ENCODE measurements around the gene L3HYPDH.

L3HYPDH gene

GRCh38 chr14:59435101-59435500, 49.1 kb downstream of the L3HYPDH start:
- H3K9ac ChIP-seq = no peak overlapping the region
- TF ChIP-seq, protein P1, sequence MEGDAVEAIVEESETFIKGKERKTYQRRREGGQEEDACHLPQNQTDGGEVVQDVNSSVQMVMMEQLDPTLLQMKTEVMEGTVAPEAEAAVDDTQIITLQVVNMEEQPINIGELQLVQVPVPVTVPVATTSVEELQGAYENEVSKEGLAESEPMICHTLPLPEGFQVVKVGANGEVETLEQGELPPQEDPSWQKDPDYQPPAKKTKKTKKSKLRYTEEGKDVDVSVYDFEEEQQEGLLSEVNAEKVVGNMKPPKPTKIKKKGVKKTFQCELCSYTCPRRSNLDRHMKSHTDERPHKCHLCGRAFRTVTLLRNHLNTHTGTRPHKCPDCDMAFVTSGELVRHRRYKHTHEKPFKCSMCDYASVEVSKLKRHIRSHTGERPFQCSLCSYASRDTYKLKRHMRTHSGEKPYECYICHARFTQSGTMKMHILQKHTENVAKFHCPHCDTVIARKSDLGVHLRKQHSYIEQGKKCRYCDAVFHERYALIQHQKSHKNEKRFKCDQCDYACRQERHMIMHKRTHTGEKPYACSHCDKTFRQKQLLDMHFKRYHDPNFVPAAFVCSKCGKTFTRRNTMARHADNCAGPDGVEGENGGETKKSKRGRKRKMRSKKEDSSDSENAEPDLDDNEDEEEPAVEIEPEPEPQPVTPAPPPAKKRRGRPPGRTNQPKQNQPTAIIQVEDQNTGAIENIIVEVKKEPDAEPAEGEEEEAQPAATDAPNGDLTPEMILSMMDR (conservative IDR thresholded peaks at IDR 0.05; ENCODE audit: low read depth, low read length) = no peak
- no peaks in the 10 kb centered on the region for H3K27me3 ChIP-seq (ENCODE audit: insufficient read depth, low read depth)
- no peak overlapping the region for H3K4me2 ChIP-seq
- no peak overlapping the region for H3K4me3 ChIP-seq (IDR thresholded peaks at IDR 0.05; ENCODE audit: insufficient read depth, low read depth, low read length)
- H3K27ac ChIP-seq = no peak overlapping the region
- H4K20me1 ChIP-seq (ENCODE audit: insufficient read depth) = no peaks in the 10 kb centered on the region
- H3K79me2 ChIP-seq (ENCODE audit: insufficient read depth, low read depth) = no peaks in the 10 kb centered on the region
- no peak overlapping the region for H2AFZ ChIP-seq (ENCODE audit: low read depth)
- H3K36me3 ChIP-seq (ENCODE audit: insufficient read depth) = no peaks in the 10 kb centered on the region
- H3K4me1 ChIP-seq (ENCODE audit: low read depth, poor library complexity, severe bottlenecking) = no peaks in the 10 kb centered on the region

GRCh38 chr14:59429790-59430189, 54.4 kb downstream of the L3HYPDH start:
- H3K4me2 ChIP-seq = no peak overlapping the region
- no peaks in the 10 kb centered on the region for H3K79me2 ChIP-seq (ENCODE audit: insufficient read depth, low read depth)
- no peak overlapping the region for H3K27ac ChIP-seq
- H4K20me1 ChIP-seq (ENCODE audit: insufficient read depth) = no peaks in the 10 kb centered on the region
- TF ChIP-seq, protein P1 (conservative IDR thresholded peaks at IDR 0.05; ENCODE audit: low read depth, low read length) = no peak
- H2AFZ ChIP-seq (ENCODE audit: low read depth) = no peak overlapping the region
- no peaks in the 10 kb centered on the region for H3K36me3 ChIP-seq (ENCODE audit: insufficient read depth)
- H3K4me3 ChIP-seq (IDR thresholded peaks at IDR 0.05; ENCODE audit: insufficient read depth, low read depth, low read length) = no peak overlapping the region
- H3K4me1 ChIP-seq (ENCODE audit: low read depth, poor library complexity, severe bottlenecking) = no peaks in the 10 kb centered on the region
- no peaks in the 10 kb centered on the region for H3K27me3 ChIP-seq (ENCODE audit: insufficient read depth, low read depth)
- no peak overlapping the region for H3K9ac ChIP-seq

DNA sequence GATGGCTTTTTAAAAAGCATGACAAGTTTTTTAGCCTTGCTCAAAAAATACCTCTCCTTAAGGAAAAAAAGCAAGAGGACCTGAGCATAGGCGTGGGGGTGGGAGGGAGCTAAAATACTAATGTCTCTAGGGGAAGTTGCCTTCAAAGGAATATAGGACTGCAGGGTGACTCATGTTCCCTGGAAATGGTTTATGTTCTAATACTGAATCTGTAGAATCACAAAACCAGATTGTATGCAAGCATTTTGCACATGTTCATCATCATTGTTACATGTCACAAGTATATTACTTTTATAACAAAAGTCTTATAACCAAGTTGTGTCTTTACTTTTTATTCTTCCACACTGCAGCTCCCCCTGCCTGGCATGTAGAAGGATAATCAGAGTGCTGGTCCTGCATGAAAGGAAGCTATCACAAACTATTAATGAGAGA, 55.6 kb downstream of the L3HYPDH start:
- H2AFZ ChIP-seq (ENCODE audit: low read depth) = no peak overlapping the region
- H3K79me2 ChIP-seq (ENCODE audit: insufficient read depth, low read depth) = no peaks in the 10 kb centered on the region
- H3K4me3 ChIP-seq (IDR thresholded peaks at IDR 0.05; ENCODE audit: insufficient read depth, low read depth, low read length) = no peak overlapping the region
- no peak overlapping the region for H3K4me2 ChIP-seq
- no peak overlapping the region for H3K9ac ChIP-seq
- H3K4me1 ChIP-seq (ENCODE audit: low read depth, poor library complexity, severe bottlenecking) = no peaks in the 10 kb centered on the region
- no peaks in the 10 kb centered on the region for H3K36me3 ChIP-seq (ENCODE audit: insufficient read depth)
- TF ChIP-seq, protein P1 (conservative IDR thresholded peaks at IDR 0.05; ENCODE audit: low read depth, low read length) = no peak
- no peaks in the 10 kb centered on the region for H3K27me3 ChIP-seq (ENCODE audit: insufficient read depth, low read depth)
- no peaks in the 10 kb centered on the region for H4K20me1 ChIP-seq (ENCODE audit: insufficient read depth)
- no peak overlapping the region for H3K27ac ChIP-seq

DNA sequence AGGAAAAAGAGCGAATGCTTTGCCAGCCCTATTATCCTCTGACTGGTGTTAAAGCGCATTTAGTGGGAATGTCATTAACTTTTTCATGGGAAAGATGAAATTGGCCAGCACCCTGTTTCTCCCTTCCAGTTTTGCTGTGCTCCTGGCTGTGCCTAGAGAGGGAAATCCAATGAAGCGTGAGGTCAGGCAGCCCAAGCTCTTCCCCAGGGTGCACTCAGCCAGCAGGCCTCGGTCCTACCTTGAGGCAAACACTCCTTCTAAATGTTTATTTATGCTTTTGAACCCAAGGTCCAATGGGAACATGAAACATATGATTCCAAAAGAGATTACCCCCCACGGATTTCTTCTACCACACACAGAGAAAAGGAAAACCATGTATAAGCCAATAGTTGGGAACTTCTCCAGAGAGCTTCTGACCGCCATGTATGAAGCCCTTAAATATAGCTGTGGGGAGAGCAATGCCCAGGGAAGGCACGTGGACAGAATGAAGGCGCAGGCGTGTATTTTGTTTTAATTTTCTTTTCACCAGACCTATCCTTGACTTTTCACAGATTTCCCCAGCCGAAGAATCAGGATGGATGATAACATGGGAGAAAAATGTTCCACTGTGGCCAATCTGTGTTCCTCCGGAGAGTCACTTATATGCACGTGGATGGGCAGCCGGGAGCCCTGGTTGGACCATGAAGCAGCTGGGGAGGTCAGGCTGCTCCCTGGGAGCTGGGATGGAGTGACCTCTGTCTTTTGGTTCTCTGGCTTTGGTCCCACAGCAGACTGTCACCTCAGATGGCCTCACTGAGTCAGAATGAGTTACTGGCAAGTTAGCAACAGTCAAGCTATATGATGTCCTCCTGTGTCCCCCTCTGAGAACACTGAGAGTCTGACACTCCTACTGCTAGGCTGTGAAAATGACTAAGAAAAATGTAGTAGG, 56.3 kb downstream of the L3HYPDH start:
- Histone ChIP-seq H3K79me2 (ENCODE audit: insufficient read depth, low read depth) (no peaks in the 10 kb centered on the region), H3K4me3 (IDR thresholded peaks at IDR 0.05; ENCODE audit: insufficient read depth, low read depth, low read length) (no peak overlapping the region), H4K20me1 (ENCODE audit: insufficient read depth) (no peaks in the 10 kb centered on the region), H2AFZ (ENCODE audit: low read depth) (no peak overlapping the region), H3K27ac (no peak overlapping the region), H3K27me3 (ENCODE audit: insufficient read depth, low read depth) (no peaks in the 10 kb centered on the region), H3K36me3 (ENCODE audit: insufficient read depth) (no peaks in the 10 kb centered on the region), H3K4me2 (no peak overlapping the region), H3K9ac (no peak overlapping the region), H3K4me1 (ENCODE audit: low read depth, poor library complexity, severe bottlenecking) (no peaks in the 10 kb centered on the region)
- TF ChIP-seq, protein P1 (conservative IDR thresholded peaks at IDR 0.05; ENCODE audit: low read depth, low read length) = no peak
